Fibroblast of lung (primary cell): ENCODE results near the gene CENPX.

Experiments
- EZH2 ChIP-seq: IDR thresholded peaks from 2 replicates; pipeline ENCODE4 v1.5.1; 2012; ENCODE audit warnings: low read length, control low read depth, mild to moderate bottlenecking; ENCODE audit errors: missing control alignments
- TF ChIP-seq, protein P1 (sequence below), 2 donors: IDR thresholded peaks in 1 of 2; conservative IDR thresholded peaks in 1 of 2; 1 replicate in 1 of 2; 2 replicates in 1 of 2; pipeline ENCODE4 v1.5.1; 2011 to 2012; ENCODE audit warnings: low read length in 2 of 2, control low read depth in 1 of 2, inconsistent platforms in 1 of 2, low read depth in 1 of 2, mild to moderate bottlenecking in 1 of 2

DNA sequence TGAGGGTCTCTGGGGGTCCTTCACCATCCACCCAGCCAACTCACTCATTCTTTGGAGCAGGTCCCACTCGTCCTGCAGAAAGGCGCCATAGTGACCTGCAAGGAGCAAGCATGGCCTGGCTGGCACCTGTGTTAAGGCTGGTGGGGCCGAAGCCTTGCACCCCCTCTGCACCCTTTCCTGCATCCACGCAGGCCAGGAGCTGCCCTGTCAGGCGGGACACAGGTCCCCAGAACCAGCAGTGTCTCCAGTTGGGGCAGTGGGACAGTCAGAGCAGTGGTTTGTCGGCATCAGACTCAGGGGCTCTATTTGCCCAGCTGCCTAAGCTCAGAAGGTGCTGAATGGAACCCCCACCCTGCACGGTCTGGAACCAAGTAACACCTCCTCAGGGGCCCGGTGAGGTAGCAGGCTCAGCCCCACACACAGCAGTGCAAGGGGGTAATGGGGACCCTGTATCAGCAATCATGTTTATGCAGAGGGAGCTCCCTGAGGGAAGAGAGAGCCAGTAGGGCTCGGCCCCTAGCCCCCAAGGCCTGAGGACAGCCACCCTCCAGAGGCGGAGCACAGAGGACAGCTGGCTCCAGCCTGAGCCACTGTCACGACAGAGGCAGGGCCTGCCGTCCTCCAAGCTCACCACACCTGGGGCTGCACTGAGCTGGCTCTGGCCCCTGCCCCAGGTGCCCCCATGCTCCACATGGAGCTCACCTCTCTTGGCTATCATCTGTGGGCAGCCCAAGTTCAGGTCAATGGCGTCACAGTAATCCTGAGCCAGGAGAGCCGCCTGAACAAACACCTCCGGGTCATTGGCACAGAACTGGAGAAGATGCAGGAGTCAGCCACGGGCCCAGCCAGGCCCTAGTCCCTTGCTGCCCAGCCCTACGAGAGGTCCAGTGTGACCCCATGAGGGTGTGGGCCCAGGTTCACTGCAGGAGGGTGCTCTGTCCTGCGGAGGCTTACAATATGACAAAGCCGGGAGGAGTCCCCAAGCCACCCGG is 41.0 kb upstream of the CENPX start:
- TF ChIP-seq, protein P1, sequence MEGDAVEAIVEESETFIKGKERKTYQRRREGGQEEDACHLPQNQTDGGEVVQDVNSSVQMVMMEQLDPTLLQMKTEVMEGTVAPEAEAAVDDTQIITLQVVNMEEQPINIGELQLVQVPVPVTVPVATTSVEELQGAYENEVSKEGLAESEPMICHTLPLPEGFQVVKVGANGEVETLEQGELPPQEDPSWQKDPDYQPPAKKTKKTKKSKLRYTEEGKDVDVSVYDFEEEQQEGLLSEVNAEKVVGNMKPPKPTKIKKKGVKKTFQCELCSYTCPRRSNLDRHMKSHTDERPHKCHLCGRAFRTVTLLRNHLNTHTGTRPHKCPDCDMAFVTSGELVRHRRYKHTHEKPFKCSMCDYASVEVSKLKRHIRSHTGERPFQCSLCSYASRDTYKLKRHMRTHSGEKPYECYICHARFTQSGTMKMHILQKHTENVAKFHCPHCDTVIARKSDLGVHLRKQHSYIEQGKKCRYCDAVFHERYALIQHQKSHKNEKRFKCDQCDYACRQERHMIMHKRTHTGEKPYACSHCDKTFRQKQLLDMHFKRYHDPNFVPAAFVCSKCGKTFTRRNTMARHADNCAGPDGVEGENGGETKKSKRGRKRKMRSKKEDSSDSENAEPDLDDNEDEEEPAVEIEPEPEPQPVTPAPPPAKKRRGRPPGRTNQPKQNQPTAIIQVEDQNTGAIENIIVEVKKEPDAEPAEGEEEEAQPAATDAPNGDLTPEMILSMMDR (conservative IDR thresholded peaks at IDR 0.05 in 1 of 2, IDR thresholded peaks at IDR 0.05 in 1 of 2; ENCODE audit: low read depth in 1 of 2, low read length in 2 of 2), result no peak
- TF ChIP-seq EZH2, result no peak
